OCI-LY3 (cell line): ENCODE results near the gene TTC16.

Experiments used
- EZH2phosphoT487 ChIP-seq: fragments of 200-600 bp; shearing (Covaris generic); IDR thresholded peaks from 2 replicates; pipeline ENCODE4 v1.6.1; 2018; ENCODE audit warnings: antibody characterized with exemption, mixed run types, low read depth
- TF ChIP-seq, protein P1 (sequence below): fragments of 200-600, 300-600 bp; sonication (generic); IDR thresholded peaks from 2 replicates; pipeline ENCODE4 v1.5.1; 2014; ENCODE audit warnings: antibody characterized with exemption, low read length, low read depth

- TF ChIP-seq, protein P1, sequence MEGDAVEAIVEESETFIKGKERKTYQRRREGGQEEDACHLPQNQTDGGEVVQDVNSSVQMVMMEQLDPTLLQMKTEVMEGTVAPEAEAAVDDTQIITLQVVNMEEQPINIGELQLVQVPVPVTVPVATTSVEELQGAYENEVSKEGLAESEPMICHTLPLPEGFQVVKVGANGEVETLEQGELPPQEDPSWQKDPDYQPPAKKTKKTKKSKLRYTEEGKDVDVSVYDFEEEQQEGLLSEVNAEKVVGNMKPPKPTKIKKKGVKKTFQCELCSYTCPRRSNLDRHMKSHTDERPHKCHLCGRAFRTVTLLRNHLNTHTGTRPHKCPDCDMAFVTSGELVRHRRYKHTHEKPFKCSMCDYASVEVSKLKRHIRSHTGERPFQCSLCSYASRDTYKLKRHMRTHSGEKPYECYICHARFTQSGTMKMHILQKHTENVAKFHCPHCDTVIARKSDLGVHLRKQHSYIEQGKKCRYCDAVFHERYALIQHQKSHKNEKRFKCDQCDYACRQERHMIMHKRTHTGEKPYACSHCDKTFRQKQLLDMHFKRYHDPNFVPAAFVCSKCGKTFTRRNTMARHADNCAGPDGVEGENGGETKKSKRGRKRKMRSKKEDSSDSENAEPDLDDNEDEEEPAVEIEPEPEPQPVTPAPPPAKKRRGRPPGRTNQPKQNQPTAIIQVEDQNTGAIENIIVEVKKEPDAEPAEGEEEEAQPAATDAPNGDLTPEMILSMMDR: no peak
- TF ChIP-seq EZH2phosphoT487: no peak
Observed at GRCh38 chr9:127723013-127723412, 7.1 kb downstream of the TTC16 start.
